NCI-H1105 treated with DMSO at 0.1 percent for 48 hours (cell line): ENCODE measurements around the gene RAB1B.

Experiments used
- DNase-seq: peaks from one replicate; lab custom pipeline; 2025; lab: John Stamatoyannopoulos, UW

RAB1B gene

GRCh38 chr11:66268244-66268951, at the start of gene RAB1B:
RAB1B (plus strand) TSS chr11:66268639; CDS start chr11:66268680, 41 bp downstream.
- peak; percentile 99 for DNase-seq

DNA sequence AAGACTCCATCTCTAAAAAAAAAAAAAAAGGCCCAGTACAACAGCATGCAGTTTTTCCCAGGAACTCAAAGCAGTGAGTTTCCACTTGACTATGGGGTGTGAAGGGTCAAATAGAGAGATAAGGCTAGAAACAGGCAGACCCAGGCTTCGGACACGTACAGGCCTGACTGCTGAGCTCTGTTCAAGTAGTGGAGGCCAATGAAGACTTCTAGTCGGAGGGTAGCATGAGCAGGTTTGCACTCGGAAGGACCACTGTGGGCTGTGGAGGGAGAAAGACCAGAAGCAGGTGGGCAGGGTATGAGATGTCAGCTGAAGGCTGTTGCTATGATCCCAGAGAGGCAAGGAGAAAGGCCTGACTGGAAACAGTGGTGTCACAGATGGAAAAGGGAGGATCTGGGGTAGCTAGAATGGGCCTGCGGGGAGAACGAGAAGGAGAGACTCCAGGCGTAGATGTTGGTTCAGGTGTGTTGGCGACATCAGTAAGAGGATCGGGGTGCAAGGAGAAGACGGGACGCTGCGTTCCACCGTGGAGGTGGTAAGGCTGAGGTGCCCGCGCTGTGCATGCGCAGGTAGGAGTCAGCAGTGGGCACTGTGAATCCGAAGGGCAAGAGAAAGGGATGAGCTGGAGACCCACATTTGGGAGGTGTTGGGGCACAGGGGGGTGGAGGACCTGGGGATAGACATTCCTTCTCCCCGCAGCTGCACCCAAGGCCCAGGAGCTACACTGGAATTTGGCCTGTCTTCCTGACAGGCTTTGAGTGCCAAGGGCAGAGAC, 49.4 kb upstream of the RAB1B start:
- DNase-seq: no peak

DNA sequence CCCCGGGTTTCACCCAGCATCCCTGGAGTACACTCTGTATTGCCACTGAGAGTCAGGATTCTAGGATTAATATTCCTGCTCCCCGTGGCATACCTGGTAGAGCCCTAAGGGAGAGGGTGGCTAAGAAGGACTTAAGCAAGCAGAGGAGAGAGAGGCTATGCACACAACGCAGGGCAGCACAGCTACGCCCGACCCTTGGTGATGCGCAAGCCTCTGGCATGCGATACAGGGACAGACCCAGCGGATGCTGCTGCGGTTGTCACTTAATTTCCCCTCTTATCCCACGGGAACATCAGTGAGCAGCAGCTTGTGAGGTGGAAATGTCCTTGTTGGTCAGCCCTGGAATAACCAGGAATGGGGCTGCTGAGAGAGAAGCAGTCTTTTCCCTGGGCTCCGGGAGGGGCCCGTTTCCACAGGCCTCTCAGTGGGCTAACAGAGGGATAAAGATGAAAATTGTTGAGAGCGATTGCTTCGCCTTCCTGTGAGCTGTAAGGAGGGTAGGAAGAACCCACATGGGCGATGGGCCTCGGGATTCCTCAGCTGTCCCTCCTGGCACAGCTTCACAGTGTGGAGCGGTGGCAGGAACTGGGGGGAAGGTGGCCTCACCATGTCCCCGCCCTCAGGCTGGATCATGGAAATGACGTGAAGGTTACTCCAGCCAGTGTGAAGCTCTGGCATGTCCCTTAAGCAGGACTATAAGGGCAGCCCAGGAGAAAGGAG, 48.4 kb upstream of the RAB1B start:
- DNase-seq: no peak

DNA sequence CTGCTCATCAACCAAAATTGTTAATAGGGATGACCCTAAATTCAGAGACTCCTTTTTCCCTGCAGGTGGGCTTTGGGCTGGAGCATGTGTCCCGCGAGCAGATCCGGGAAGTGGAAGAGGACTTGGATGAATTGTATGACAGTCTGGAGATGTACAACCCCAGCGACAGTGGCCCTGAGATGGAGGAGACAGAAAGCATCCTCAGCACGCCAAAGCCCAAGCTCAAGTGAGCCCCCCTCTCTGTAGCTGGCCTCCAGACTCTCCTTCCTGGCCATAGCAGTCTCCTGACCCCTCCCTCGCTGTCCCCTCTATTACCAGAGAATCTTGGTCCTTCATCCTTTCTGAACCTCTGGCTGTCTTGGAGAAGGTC, 47.9 kb upstream of the RAB1B start:
- DNase-seq: no peak

DNA sequence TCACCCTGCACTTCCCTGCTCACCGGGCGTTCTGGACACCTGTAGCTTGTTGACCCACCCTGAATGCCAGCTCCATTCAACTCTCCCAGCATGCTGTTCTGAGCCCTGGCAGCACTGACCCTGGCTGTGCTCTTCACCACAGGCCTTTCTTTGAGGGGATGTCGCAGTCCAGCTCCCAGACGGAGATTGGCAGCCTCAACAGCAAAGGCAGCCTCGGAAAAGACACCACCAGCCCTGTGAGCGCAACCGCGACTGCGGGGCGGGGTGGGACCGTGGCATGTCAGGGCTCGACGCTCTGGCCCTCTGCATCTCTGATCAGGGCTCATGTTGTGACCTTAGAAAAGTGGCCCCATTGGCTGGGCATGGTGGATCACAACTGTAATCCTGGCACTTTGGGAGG, 47.4 kb upstream of the RAB1B start:
- no peak for DNase-seq

DNA sequence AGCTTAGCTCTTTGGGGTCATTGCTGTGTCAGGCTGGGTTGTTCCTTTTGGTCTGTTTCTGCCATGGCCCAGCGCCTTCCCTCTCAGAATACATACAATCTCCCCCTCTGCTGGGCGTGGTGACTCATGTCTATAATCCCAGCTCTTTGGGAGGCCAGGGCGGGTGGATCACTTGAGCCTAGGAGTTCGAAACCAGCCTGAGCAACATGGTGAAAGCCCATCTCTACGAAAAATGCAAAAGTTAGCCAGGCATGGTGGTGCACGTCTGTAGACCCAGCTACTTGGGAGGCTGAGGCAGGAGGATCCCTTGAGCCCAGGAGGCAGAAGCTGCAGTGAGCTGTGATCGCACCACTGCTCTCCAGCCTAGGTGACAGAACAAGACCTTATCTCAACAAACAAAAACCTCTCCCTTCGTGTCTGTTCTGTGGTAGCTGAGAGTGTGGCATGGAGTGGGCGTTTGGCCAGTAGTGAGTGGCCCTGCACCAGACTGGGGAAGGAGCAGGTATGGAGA, 46.7 kb upstream of the RAB1B start:
- no peak for DNase-seq

DNA sequence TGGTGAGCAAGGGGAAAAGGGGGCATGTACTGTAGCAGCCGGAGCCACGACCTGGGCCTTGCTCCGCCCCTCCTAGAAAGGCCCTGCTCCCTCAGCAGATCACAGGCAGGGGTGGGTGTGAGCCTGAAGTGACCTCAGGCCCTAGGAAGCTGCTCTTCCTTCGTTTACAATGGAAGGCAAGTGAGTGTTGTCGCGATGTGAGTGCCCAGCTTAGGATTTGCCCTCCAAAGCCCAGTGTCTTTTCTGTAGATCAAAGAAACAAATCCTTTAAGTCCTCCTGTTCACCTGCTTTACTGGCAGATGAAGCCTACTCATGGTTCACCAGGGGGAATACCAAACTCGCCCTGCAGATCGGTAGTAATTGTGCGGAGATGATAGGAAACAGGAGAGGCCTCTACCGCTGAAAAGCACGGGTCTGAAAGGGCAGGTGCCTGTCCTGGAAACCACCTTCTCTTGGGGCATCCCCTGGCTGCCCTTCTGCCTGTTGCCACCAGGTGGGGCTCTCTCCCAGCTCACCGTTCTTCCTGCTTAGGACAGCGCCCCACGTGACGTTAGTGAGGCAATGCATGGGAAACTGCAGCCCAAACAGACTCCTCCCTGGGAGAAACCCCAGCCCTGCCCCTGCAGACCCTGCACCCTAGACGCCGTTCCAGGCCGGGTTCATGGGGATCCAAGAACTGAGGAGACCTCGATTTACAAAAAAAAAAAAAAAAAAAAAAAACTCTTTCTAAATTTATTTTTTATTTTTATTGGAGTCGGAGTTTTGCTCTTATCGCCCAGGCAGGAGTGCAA, 45.9 kb upstream of the RAB1B start:
- peak; percentile 95 for DNase-seq

DNA sequence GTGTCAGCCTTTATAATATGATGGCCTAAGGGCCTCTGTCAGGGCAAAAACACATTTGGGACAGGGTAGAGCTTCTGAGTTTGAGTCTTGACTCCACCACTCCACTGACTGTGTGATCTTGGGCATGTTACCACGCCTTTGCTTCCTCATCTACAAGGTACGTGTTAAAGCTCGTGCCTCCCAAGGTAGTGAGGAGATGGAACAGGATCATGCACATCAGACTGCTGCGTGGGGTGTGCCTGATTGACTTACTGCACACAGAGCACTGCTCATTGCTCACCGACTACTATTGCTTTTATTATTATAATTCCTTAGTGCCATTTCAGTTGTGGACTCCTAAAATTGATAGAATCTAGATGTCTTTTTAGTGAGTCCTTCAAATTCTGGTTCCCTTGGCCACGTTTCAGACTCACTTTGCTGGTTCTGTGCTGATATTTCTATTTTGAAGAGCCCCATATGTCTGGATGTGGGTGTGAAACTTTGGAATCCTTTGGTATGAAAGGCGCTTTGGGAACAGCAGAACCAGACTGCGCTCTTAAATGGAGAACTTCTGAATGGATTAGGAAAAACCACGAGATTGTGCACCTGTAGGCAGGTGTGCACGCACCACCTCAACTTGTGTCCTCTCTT, 44.1 kb upstream of the RAB1B start:
- DNase-seq: no peak

GRCh38 chr11:66225066-66225465, 43.4 kb upstream of the RAB1B start:
- no peak for DNase-seq

DNA sequence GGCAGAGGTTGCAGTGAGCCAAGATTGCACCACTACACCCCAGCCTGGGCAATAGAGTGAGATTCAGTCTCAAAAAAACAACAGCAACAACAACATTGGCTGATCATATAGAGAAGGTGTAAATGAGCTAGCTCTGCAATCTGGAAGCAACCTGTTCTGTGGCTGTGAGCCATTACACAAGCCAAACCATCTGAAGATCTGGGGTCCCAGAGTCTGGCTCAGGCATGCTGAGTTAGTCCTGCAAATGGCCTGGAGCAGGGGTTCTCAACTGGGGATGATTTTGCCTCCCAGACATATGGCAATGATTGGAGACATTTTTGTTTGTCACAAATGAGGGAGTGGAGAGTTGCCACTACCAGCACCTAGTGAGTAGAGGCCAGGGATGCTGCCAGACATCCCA, 42.3 kb upstream of the RAB1B start:
- no peak for DNase-seq

GRCh38 chr11:66227700-66228099, 40.7 kb upstream of the RAB1B start:
- DNase-seq: no peak

DNA sequence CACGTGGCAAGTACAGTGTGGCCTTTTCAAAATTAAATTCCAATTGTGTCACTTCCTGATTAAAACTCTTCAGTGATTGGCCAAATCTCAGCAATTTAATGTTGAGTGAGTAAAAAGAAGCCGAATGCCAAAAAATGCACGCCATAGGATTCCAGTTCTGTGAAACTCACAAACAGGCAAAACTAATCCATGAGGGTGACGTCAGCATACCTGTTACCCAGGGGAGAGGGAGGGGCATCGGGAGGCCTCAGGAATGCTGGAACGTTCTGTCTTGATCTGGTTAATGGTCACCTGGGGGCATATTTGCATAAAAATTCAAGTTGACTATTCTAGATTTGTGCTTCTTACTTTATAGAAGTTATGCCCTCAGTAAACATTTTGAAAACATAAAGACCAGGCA, 39.9 kb upstream of the RAB1B start:
- DNase-seq: no peak

GRCh38 chr11:66230156-66230555, 38.3 kb upstream of the RAB1B start:
- DNase-seq: no peak

GRCh38 chr11:66230978-66231377, 37.5 kb upstream of the RAB1B start:
- DNase-seq: no peak

DNA sequence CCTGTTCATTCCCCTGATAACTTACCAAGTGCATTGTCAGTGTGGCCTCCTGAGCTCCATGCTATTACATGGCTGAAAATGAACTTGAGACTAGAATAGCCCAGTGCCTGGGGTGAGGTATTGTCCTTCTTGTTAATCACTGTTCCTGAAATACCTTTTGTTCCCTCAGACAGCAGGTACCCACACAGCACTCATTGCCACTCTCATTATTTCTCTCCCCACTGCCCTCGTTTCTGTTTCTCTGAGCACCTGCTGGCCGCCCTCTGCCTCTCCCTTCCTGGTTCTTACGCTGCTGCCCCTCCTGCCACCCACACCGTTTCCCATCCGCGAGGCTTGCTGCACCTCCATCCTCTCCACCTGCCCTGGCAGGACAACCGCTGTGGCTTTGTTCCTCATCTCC, 36.9 kb upstream of the RAB1B start:
- no peak for DNase-seq

GRCh38 chr11:66232769-66233168, 35.7 kb upstream of the RAB1B start:
- no peak for DNase-seq

DNA sequence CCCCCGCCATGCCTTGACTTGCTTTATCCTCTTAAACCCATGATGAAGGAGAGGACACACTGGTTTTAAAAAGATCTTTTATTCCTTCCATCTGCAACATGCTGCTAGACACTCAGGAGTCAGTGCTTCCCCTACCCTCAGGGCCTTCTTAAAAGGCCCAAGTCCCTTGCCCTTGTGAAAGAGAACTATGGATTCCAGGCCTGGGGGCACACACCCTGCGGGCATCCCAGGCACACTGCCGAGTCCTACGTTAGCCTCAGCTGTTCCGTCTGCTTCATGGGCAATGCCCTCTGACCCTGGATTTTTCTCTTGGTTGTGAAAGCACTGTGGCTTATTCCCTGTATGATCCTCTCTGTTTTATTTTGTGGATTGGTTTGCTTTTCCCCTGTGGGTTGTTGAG, 35.1 kb upstream of the RAB1B start:
- DNase-seq: no peak

GRCh38 chr11:66235141-66235540, 33.3 kb upstream of the RAB1B start:
- no peak for DNase-seq

DNA sequence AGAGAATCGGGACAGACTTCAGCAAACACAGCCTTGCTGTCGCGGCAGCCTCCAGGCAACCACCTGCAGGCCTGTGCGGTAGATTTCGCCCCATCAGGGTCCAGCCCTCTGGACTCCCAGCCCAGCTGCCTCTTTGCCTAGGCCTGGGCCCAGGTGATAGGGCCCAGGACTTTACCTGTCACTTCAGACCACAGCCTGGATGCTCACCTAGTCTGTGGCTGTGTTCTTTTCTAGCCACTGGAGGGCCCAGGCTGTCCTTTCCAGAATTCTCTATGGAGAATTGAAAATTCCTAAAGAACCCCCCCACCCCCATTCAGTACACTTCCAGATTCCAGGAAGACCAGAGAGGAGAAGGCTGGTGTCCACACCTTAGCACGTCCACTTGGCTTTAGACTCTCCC, 30.6 kb upstream of the RAB1B start:
- DNase-seq: no peak

- no peak for DNase-seq
Measured at GRCh38 chr11:66238786-66239413, 29.5 kb upstream of the RAB1B start.

DNA sequence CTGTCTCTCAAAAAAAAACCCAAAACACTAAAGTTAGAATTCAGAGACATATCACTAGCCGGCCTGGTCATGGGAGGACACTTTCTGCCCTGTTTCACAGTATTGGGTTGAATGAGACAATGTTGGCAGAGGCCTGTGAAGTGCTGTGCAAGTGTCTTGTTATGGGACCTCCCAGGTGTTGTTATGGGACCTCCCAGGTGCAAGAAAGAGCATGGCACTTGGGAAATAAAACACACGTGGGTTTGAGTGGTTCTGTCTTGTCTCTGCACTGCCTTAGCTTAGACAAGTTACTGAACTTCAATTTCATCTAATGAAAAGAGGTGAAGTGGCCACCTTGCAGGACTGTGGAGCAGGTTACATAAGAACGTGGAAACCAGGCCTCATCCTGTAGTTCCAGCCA, 28.9 kb upstream of the RAB1B start:
- DNase-seq: no peak
